Fibroblast of gingiva (primary cell): ENCODE results near the gene FAM3C.
"Not testable (repeated sequence)": the region's sequence is repeated elsewhere in the genome, so short reads cannot be mapped to it uniquely, and the experiment has no call there.

Experiments used
- DNase-seq: peaks from one replicate; pipeline ENCODE4 v3.0.0-alpha.2; 2011; ENCODE audit warnings: low read depth

FAM3C gene, protein sequence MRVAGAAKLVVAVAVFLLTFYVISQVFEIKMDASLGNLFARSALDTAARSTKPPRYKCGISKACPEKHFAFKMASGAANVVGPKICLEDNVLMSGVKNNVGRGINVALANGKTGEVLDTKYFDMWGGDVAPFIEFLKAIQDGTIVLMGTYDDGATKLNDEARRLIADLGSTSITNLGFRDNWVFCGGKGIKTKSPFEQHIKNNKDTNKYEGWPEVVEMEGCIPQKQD

DNA sequence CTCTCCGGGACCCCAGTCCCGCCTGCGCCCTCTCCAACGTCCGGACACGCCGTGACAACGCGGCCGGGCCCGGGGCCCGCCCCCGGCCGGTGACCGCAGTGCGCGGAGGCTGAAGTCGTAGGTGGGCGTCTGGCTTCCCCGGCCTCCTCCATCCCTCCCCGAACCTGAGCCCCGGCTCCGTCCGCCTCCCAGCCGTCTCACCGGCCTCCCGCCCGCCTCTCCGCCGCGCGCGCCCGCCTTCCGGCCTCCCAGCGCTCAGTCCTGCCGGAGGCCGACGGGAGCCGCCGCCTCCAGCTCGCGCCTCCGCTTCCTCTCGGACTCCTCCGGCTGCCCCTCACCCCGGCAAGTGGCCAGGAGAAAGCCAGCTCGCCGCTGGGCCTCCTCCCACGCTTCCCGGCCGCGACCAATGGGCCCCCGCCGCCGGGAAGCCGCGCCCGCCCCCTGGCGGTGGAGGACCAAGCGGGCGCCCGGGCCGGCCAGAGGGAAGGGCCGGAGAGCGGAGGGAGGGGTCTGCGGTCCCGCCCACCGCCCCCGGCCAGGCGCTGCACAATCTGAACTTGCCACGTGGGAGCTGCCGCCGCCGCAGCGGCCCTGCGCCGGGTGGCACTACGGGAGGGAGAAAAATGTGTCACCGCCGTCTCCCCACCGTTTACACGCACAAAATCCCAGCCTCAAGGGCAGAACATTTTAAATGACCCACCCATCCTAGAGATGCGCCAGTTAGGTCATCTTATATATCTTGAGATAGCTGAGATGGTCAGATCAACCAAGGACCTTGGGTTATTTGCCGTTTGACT, at the start of gene FAM3C:
TSS of gene FAM3C (minus strand) at position 348 of the 797 bp plus-strand sequence. CDS start 13,339 bp downstream, outside the sequence.
- peak; percentile 91 for DNase-seq

DNA sequence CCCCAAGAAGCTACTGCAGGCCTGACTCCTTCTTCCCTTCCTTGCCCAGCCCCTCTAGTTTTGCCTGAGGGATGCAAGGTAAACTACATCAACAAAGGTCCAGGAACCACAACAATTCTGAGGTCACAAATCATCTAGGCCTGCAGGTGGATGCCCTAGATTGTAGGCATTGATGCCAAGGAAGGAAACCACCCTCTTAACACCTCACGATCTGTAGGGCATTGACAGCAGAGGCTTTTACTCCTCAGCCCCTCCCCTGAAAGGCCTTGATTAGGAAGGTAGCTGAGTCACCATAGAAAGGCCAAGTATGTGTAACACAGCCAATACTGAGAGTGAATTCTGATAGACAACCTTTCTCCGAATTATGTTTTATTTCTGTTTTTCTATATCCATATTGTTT, 46.7 kb upstream of the FAM3C start:
- DNase-seq: no peak

DNA sequence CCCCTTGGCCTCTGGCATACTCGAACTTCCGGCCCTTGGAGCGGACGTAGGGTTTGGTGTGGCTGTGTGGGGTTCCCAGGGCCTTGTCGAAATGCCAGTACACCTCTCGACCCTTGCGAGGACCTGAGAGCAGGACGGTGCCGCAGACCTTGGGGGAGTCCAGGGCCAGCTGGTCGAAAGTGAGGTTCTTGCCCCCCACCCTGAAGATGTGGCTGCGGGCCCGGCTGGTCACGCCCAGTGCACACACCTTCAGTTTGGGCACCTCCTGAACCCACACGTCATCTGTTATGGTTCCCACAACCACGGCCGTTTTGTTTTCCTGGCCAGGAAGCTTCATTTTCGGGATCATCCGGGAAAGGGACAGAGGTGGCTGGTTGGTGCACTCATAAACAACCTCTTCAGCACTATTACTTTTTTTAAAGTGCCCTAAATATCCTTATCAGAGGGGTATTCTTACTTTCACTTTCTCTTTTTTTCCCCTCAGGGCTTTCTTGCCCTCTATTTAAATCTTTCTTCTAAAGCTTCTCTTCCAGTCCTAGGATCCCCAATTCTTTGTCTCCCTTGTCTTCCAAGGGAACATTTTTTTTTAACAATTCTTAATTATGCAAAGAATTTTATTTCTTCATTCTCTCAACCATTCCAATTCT, 44.9 kb upstream of the FAM3C start:
- no peak for DNase-seq

DNA sequence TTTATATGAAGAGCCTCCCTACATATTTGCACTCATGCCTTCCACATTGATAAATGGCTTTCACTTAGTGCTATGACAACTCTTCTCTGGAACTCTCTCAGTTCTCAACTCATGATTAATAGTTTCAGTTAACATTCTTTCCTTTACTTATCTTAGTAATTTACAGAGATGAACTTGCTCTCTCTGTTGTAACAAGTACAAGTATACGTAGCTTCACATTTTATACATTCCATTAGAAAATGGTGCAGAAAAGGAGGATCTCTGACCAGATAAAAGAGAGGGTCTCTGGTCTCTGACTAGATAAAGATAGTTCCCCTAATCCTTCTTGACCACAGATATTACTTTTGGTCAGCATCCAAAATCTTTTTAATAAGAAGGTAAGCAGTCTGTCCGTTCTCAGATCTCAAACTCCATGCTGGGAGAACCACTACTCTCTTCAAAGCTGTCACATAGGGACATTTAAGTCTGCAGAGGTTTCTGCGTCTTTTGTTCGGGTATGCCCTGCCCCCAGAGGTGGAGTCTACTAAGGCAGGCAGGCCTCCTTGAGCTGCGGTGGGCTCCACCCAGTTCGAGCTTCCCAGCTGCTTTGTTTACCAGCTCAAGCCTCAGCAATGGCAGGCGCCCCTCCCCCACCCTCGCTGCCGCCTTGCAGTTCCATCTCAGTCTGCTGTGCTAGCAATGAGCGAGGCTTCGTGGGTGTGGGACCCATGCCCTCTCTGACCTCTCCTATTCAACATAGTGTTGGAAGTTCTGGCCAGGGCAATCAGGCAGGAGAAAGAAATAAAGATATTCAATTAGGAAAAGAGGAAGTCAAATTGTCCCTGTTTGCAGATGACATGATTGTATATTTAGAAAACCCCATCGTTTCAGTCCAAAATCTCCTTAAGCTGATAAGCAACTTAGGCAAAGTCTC, 42.2 kb upstream of the FAM3C start:
- peak; percentile 34 for DNase-seq

DNA sequence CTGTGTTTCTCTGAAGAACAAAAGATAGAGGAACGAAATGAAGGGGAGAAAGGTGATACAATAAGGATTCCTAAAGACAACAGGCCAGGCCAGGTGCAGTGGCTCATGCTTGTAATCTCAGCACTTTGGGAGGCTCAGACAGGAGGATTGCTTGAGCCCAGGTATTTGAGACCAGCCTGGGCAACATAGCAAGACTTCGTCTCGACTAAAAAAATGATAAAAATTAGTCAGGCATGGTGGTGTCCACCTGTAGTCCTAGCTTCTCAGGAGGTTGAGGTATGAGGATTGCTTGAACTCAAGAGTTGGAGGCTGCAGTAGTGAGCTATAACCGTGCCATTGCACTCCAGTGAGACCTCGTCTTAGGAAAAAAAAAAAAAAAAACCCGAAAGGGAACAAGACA, 41.4 kb upstream of the FAM3C start:
- DNase-seq: no peak

DNA sequence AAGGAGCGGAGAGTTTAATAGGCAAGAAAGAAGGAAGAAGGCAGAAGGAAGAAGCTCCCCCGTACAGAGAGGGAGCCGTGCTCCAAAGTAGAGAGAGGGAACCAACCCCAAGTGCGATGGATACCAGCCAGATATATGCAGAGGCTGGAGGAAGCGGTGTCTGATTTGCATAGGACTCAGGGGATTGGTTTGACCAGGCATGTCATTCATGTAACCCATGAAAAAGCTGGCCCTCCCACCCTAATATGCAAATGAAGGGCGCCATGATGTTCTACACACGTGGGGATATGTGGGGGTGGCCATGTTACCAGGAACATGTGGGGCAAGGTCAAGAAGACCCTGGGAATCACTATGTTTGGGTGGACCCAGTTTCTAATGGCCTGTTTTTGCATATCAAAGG, 40.6 kb upstream of the FAM3C start:
- no peak for DNase-seq

DNA sequence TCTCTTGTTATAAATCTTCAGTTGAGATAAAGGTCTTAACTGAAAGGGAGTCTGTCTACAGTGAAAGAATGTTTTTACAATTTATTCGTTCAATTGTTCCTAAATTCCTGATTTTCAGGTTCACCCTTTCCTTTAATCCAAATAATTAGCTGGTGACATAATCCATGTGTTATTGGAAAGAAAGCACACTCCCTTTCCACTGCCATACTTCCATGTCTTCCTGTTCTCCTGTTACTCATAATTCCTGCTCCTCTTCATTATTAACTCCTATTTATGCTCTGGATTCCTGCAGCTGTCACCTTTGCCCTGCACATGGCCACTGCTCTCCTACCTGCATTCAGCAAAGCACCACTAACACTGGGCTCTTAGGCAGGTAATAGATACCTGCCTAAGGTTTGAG, 40.0 kb upstream of the FAM3C start:
- DNase-seq: no peak

DNA sequence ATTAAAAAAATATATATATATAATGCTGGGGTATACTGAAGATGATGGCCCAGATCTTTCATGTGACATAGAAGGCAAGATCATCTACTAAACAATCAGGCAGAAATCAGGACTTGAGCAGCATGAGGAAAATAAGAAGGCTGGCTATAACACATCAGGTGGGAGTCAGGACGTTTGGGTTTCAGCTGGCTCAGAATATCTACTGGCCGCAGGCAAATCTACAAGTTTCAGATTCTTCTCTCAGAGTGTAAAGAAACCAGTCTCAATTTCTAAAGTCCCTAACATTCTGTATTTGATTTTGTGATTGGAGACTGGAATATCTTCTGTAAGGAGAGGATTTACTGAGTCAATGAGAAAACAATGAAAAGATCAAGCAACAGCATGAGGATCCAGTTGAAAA, 37.7 kb upstream of the FAM3C start:
- no peak for DNase-seq

DNA sequence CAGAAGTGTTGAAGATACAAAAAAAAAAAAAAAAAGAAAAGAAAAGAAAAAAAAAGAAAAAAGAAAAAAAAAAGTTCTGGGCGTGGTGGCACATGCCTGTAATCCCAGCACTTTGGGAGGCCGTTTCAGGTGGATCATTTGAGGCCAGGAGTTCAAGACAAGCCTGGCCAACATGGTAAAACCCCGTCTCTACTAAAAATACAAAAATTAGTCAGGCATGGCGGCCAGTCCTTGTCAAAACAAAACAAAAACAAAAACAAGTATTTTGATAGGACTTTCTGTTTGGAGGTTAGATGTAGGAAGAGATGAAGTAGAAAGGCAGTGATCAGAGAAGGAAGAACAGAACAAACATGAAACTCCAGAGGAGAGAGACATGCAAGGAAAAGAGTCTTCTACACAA, 36.4 kb upstream of the FAM3C start:
- not testable (repeated sequence) for DNase-seq

DNA sequence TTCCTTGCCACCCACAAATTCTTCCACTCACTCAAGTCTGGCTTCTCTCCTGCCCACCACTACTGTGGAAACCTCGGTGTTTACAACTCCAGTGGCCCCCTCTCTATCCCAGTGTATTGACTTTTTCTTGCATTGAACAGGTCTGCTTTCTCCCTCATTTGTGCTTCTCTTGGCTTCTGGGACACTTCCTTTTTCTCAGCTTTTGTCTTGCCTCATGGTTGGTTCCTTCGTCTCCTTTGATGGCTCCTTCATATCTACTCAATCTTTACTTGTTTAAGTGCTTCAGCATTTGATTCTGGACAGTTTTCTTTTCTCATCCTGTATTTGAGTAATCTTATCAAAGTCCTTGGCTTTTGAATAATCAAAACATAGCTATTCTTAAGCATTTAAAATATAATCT, 35.9 kb upstream of the FAM3C start:
- no peak for DNase-seq

DNA sequence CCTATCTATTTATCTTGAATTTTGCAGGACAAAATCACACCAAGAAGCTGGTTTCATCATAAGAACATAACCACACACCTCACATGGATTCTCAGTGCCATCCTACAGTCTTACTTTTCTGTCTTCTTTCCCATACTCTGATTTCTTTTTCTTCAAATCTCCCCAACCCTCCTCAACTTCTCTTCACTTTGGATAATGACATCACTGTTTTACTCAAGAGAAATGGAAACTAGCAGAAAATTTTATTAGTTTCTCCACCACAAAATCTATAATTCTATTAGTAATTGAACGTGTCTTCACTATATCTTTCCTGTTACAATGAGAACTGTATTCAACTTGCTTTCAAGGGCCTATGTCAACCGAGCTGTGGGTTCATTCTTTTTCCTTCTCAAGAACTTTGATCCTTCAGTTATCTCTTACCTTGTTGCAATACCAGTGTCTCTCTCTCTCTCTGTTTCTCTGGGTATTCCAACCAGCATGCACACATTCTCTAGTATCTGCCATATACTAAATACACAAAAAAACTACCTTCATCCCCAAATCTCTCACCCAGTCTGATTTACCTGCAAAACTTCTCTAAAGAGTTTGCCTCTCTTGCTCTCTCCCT, 35.4 kb upstream of the FAM3C start:
- DNase-seq: no peak

DNA sequence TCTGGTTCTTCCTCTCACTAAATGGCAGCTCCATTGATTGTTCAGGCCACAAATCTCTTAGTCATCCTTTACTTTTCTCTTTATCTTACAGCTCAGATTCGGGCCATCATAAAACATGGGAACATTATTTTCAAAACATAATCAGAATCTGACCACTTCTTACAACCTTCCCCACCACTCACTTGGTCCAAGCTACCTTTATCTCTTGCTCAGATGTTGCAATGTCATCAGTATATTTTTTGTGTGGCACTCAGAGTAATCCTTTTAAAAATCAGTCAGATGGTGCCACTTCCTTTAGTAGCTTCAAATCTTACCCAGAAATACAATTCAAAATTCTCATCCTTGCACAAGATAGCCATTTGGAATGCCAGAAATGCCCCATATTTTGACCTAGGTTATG, 34.5 kb upstream of the FAM3C start:
- DNase-seq: no peak

DNA sequence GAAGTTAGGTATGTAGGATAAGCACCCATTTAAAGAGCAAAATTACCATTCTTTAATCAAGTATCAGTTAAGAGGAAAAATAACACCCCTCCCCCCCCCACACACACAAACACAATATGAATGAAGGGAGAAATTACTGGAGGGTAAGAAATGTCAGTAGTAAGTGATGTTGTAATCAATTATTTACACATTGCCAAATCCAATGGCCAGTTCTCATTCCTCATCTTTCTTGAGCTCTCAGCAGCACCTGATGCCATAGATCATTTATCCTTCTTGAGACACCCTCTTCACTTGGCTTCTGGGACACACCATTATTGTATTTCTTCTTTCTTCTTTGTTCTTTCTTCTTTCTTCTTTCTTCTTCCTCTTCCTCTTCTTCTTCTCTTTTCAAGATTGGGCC, 33.7 kb upstream of the FAM3C start:
- DNase-seq: no peak

DNA sequence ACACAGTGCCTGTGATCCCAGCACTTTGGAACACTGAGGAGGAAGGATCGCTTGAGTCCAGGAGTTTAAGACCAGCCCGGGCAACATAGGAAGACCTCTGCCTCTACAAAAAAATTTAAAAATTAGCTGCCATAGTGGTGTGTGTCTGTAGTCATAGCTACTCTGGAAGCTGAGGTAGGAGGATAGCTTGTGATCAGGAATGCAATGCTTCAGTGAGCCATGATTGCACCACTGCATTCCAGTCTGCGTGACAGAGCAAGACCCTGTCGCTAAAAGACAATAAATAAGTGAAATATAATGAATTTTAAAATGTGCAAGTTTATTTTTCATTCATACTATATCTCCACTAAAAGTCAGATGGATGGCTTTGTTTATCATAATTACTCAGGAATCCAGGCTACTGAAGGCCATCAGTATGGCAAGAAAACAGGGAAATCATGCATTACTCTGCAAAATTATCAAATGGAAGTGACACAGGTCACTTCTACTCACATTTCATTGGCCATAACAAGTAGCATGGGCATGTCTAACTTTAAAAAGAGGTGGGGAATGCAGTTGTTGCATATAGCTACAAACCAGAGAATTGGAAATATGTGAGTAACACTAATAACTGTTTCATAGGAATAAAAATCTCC, 32.9 kb upstream of the FAM3C start:
- DNase-seq: peak; percentile 40

DNA sequence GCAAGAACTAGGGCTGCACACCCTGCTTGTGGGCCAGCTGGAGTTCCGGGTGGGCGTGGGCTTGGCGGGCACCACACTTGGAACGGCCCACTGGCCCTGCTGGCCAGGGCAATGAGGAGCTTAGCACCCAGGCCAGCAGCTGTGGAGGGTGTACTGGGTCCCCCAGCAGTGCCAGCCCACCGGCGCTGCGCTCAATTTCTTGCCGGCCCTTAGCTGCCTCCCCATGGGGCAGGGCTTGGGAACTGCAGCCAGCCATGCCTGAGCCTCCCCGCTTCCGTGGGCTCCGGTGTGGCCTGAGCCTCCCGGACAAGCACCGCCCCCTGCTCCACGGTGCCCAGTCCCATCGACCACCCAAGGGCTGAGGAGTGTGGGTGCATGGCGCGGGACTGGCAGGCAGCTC, 25.6 kb upstream of the FAM3C start:
- not testable (repeated sequence) for DNase-seq

DNA sequence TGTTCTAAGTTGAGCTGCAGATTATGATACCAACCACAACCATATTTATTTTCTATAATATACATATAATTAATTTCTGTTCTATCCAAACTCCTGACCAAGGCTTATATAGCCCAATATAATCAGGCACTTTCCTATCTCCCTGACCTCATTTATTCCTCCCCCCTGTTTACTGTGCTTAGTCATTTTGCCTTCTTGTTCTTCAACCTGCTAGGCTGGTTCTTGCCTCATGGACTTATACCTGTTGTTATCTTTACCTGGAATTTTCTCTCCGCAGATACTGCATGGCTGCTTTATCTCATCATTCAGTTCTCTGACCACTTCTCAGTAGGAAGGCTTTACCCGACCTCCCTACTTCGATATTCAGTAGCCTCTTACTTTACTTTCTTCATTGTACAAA, 24.9 kb upstream of the FAM3C start:
- DNase-seq: no peak

DNA sequence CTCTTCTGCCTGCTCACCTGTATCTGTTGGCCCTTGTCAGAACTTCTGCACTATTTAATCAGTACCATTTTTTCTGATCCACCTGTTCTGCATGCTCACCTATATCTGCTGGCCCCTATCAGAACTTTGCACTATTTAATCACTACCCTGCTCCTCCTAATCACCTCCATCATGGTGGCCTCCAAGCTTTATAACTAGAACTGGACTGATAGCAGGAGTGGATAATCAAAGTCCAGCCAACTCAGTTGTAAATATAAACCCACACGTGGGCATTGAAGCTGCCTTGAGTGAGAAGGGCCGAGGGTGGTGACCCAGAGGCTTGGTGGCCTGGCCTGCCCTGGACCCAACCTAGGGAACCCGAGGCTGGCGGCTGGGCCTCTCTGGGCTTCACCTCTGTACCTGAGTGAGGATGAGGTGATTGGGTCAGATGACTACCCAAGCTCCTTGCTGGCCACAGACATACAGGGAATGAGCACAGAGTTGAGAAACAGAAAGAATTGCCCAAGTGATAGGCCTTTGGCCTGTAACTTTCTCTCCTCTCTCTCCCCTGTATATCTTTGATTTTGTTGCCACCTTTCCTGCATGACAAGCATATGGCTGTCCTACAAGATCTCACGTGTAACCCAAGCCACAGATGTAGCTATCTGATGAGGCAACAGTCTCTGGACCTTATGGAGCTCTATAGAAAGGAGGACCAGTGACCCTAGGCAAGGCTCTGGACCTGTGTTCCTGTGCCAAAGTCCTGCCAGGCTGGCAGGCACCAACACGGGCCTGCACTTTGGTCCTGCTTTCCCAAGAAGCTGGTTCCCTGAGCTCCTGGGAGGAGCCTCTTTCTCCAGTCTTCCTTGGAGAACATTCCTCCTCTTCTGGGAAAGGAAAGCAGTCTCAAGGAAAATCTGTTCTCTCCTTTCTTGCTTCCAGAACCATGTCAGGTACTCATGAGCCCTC, 23.4 kb upstream of the FAM3C start:
- DNase-seq: no peak

DNA sequence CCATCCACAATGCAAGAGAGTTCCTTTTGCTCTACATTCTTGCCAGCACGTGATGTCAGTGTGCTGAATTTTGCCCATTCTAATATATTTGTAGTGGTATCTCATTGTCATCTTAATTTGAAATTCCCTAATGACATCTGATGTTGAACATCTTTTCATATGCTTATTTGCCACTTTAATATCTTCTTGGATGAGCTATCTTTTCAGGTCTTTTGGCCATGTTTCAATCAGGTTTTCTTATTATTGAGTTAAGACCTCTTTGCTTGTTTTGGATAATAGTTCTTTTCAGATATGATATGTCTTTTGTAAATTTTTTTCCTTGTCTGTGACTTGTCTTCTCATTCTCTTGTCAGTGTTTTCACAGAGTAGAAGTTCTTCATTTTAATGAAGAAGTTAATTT, 20.4 kb upstream of the FAM3C start:
- no peak for DNase-seq

DNA sequence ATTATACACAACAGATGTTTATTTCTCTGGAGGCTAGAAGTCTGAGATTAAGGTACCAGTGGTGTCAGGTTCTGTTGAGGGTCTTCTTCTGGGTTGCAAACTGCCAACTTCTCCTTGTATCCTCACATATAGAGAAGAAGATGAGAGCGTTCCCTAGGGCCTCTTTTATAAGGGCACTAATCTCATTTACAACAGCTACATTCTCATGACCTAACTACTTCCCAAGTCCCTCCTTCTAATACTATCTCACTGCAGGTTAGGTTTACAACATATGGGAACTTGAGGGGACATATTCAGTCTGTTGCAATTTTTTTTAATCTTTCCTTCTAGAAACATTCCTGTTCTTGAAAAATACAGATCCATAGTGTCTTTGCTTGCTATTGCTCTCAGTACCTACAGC, 18.3 kb upstream of the FAM3C start:
- no peak for DNase-seq

DNA sequence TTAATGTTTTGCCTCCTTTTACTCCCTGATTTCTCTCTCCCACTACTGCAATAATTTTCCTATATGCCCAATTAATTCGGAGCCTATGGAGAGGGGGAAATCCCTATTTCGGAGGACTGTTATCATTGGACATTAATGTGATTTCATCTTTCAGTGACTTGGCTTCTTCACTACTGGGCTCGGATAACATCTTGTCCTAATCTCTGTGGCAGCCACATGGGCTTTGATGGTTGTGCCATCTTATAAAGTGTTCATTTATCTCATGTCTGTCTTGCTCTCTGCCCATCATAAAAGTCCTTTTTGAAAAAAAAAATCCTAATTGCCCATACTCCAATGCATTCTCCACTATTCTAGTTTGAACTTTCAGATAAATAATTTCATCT, 15.5 kb upstream of the FAM3C start:
- no peak for DNase-seq
